Measurements from ENCODE around the gene LYSET.
"Not testable (repeated sequence)": the region's sequence is repeated elsewhere in the genome, so short reads cannot be mapped to it uniquely, and the experiment has no call there.

The LYSET gene

GRCh38 chr14:93169619-93170018 lies 15.5 kb upstream of the LYSET start:
- DNase-seq (ENCODE audit: low read depth) = not testable (repeated sequence)

- DNase-seq (ENCODE audit: low read depth) = not testable (repeated sequence)
These were observed 15.0 kb upstream of the LYSET start for GRCh38 chr14:93170141-93170540.

GRCh38 chr14:93171376-93171775 lies 13.7 kb upstream of the LYSET start:
- no peak for DNase-seq (ENCODE audit: low read depth)

- no peak for DNase-seq (ENCODE audit: low read depth)
These were observed 11.1 kb upstream of the LYSET start for GRCh38 chr14:93173943-93174395.

- not testable (repeated sequence) for DNase-seq (ENCODE audit: low read depth)
These were observed 10.4 kb upstream of the LYSET start for GRCh38 chr14:93174731-93175130.

GRCh38 chr14:93175492-93175891 lies 9.6 kb upstream of the LYSET start:
- DNase-seq (ENCODE audit: low read depth) = no peak

- no peak for DNase-seq (ENCODE audit: low read depth)
These were observed 1.4 kb upstream of the LYSET start for GRCh38 chr14:93183596-93184317.

- no peak for DNase-seq (ENCODE audit: low read depth)
These were observed 218 bp downstream of the LYSET start for GRCh38 chr14:93185349-93185720.

GRCh38 chr14:93186466-93186865 lies 1.3 kb downstream of the LYSET start:
- DNase-seq (ENCODE audit: low read depth) = no peak

- no peak for DNase-seq (ENCODE audit: low read depth)
These were observed 1.8 kb downstream of the LYSET start for GRCh38 chr14:93186956-93187355.

- no peak for DNase-seq (ENCODE audit: low read depth)
These were observed 10.3 kb downstream of the LYSET start for GRCh38 chr14:93195316-93195999.

GRCh38 chr14:93199031-93199430 lies 13.9 kb downstream of the LYSET start:
- DNase-seq (ENCODE audit: low read depth) = no peak

- DNase-seq (ENCODE audit: low read depth) = no peak
These were observed 15.4 kb downstream of the LYSET start for GRCh38 chr14:93200553-93200952.

GRCh38 chr14:93201155-93201704 lies 16.1 kb downstream of the LYSET start:
- DNase-seq (ENCODE audit: low read depth) = no peak

- peak; percentile 82 for DNase-seq (ENCODE audit: low read depth)
These were observed 21.8 kb downstream of the LYSET start, which contains the start of the genes GON7 and UBR7 for GRCh38 chr14:93206793-93207467. TSS of gene GON7 (minus strand) at chr14:93207065. CDS start at chr14:93207037, 28 bp downstream. TSS of gene UBR7 (plus strand) at chr14:93207256. CDS start at chr14:93207292, 36 bp downstream.

- no peak for DNase-seq (ENCODE audit: low read depth)
These were observed 22.6 kb downstream of the LYSET start for GRCh38 chr14:93207468-93208308.

GRCh38 chr14:93212432-93212831 lies 27.3 kb downstream of the LYSET start:
- DNase-seq (ENCODE audit: low read depth) = no peak

GRCh38 chr14:93214598-93214997 lies 29.5 kb downstream of the LYSET start:
- no peak for DNase-seq (ENCODE audit: low read depth)

GRCh38 chr14:93219103-93219726 lies 34.1 kb downstream of the LYSET start:
- no peak for DNase-seq (ENCODE audit: low read depth)

- no peak for DNase-seq (ENCODE audit: low read depth)
These were observed 35.4 kb downstream of the LYSET start for GRCh38 chr14:93220509-93220908.

- no peak for DNase-seq (ENCODE audit: low read depth)
These were observed 38.4 kb downstream of the LYSET start for GRCh38 chr14:93223565-93223964.

Data from activated gamma-delta T cell treated with anti-CD3 and anti-CD28 coated beads, Interleukin-2, amount 50 U/mL, for 16 hours (primary cell).